SU-DHL-6 (cell line): ENCODE data around the gene ZNF18.

Experiments
- CTCF ChIP-seq: fragments of 200-600 bp; sonication (generic); IDR thresholded peaks from one replicate; pipeline ENCODE4 v1.5.1; 2017; ENCODE audit warnings: antibody characterized with exemption, mild to moderate bottlenecking, low read length, moderate library complexity; ENCODE audit not compliant: insufficient read depth, poor library complexity, severe bottlenecking
- EZH2phosphoT487 ChIP-seq: fragments of 200-600 bp; sonication (generic), shearing (Covaris generic); conservative IDR thresholded peaks from 2 replicates; pipeline ENCODE4 v1.6.1; 2018; ENCODE audit warnings: mild to moderate bottlenecking, antibody characterized with exemption, low read length, moderate library complexity, mixed read lengths

DNA sequence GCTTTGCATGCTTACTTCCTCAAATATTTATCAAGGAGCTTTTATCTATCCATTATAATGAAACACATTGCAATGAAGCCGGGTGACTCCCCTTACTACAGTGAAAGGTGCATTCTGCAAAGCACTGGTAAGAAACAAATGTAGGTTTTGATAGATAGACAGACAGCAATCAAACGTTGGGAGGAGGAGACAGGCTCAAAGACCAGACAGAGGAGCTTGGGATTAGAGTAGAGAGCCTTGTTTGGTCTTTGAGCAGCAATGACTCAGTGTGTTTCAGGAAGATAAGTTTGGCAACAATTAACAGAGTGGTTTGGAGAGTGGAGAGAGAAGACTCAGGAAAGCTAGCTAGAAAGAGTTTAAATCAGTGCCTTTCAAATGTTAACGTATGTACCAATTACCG, 68.8 kb downstream of the ZNF18 start:
- TF ChIP-seq CTCF (no peak), EZH2phosphoT487 (no peak)
